DND-41 (cell line): ENCODE measurements around the gene MCRS1.

ENCODE experiments used
- ATAC-seq: fragments of 200-7000 bp; cut with Tn5 transposase; 3 replicates; pipeline ENCODE4 v1.9.1; 2021; ENCODE audit warnings: low read depth; ENCODE audit not compliant: insufficient read depth
- DNase-seq: peaks from one replicate; pipeline ENCODE4 v3.0.0-alpha.2; 2020
- H2AFZ ChIP-seq: 2 replicates; pipeline ENCODE4 v1.6.0; 2012; ENCODE audit warnings: low read depth, low read length
- H3K27ac ChIP-seq: 2 replicates; pipeline ENCODE4 v1.5.1; 2012; ENCODE audit warnings: low read length, inconsistent platforms
- H3K27me3 ChIP-seq: fragments of 200-600 bp; sonication (generic); 2 replicates; pipeline ENCODE4 v1.6.0; 2012; ENCODE audit warnings: low read length, mild to moderate bottlenecking, inconsistent platforms; ENCODE audit not compliant: insufficient read depth, poor library complexity
- H3K36me3 ChIP-seq: 2 replicates; pipeline ENCODE4 v1.5.1; 2012; ENCODE audit warnings: low read length, inconsistent platforms; ENCODE audit not compliant: insufficient read depth
- H3K4me1 ChIP-seq: 2 replicates; pipeline ENCODE4 v1.5.1; 2012; ENCODE audit warnings: mild to moderate bottlenecking, low read length; ENCODE audit not compliant: insufficient read depth
- H3K4me2 ChIP-seq: 2 replicates; pipeline ENCODE4 v1.6.0; 2012; ENCODE audit warnings: mild to moderate bottlenecking, moderate library complexity, low read length, inconsistent platforms; ENCODE audit not compliant: insufficient read depth
- H3K4me3 ChIP-seq, 2 experiments: fragments of 200-600 bp in 1 of 2; shearing (Covaris generic) in 1 of 2; 2 replicates each; pipeline ENCODE4 v1.5.1; 2012 to 2016; ENCODE audit warnings: inconsistent platforms in 2 of 2, low read length in 2 of 2, mild to moderate bottlenecking in 2 of 2, low read depth in 1 of 2, moderate library complexity in 1 of 2
- H3K79me2 ChIP-seq: 2 replicates; pipeline ENCODE4 v1.6.0; 2012; ENCODE audit warnings: low read length, inconsistent platforms; ENCODE audit not compliant: insufficient read depth
- H3K9ac ChIP-seq: 2 replicates; pipeline ENCODE4 v1.6.0; 2012; ENCODE audit warnings: low read depth, mild to moderate bottlenecking, inconsistent platforms, low read length, moderate library complexity
- H3K9me3 ChIP-seq: 2 replicates; pipeline ENCODE4 v1.5.1; 2012; ENCODE audit warnings: low read length, moderate library complexity, mild to moderate bottlenecking, inconsistent platforms; ENCODE audit not compliant: insufficient read depth, severe bottlenecking
- H4K20me1 ChIP-seq: 2 replicates; pipeline ENCODE4 v1.6.0; 2012; ENCODE audit warnings: low read length; ENCODE audit not compliant: insufficient read depth
- CTCF ChIP-seq: IDR thresholded peaks from 2 replicates; pipeline ENCODE4 v1.5.1; 2012; ENCODE audit warnings: borderline replicate concordance, low read length, moderate library complexity, mild to moderate bottlenecking; ENCODE audit not compliant: poor library complexity, severe bottlenecking; ENCODE audit errors: extremely low read depth
- EZH2 ChIP-seq: IDR thresholded peaks from 3 replicates; pipeline ENCODE4 v1.6.1; 2012; ENCODE audit warnings: borderline replicate concordance, low read depth, mild to moderate bottlenecking, moderate library complexity, low read length, inconsistent platforms; ENCODE audit not compliant: severe bottlenecking

The MCRS1 gene

GRCh38 chr12:49548481-49548821 is 19.5 kb downstream of the MCRS1 start:
- H3K4me1 ChIP-seq = no peaks in the 10 kb centered on the region
- ATAC-seq (no peak), DNase-seq (no peak)
- H3K9ac ChIP-seq = no peak overlapping the region
- no peaks in the 10 kb centered on the region for H3K9me3 ChIP-seq
- no peak overlapping the region for H3K4me2 ChIP-seq
- no peaks in the 10 kb centered on the region for H3K79me2 ChIP-seq
- TF ChIP-seq EZH2 (no peak), CTCF (no peak)
- H3K36me3 ChIP-seq = no peaks in the 10 kb centered on the region
- no peak overlapping the region for H2AFZ ChIP-seq
- no peak overlapping the region for H3K4me3 ChIP-seq
- no peaks in the 10 kb centered on the region for H4K20me1 ChIP-seq
- H3K27ac ChIP-seq = no peak overlapping the region
- H3K27me3 ChIP-seq = peaks cover 3% of the 10 kb centered on the region

- Histone ChIP-seq H2AFZ (no peak overlapping the region), H3K4me2 (no peak overlapping the region), H3K9me3 (no peaks in the 10 kb centered on the region), H3K36me3 (no peaks in the 10 kb centered on the region), H4K20me1 (no peaks in the 10 kb centered on the region), H3K4me3 (no peak overlapping the region), H3K79me2 (no peaks in the 10 kb centered on the region), H3K27ac (no peak overlapping the region), H3K9ac (no peak overlapping the region), H3K27me3 (peaks cover 3% of the 10 kb centered on the region), H3K4me1 (no peaks in the 10 kb centered on the region)
- TF ChIP-seq EZH2 (no peak), CTCF (no peak)
- DNase-seq (no peak), ATAC-seq (no peak)
Observed at GRCh38 chr12:49547090-49547690, 20.8 kb downstream of the MCRS1 start.

DNA sequence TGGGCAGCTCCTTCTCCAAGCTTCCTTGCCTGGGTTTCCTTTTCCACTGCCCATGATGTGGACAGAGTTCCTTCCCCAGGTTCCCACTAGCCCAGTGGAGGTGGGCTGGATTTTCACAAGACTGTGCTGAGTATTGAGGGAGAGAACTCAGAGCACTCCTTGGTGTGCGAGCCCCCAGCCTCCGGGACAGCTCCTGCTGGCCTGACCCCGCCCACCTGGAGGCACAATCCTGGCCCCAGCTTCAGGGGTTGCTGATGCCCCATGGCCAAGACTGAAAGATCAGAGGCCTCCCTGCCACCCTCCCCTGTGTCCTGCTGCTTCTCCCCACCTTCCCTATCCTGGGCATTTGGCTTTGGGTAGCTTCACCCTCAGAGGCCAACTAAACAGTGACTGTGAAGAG is 21.5 kb downstream of the MCRS1 start:
- ATAC-seq = no peak
- TF ChIP-seq EZH2 = no peak
- TF ChIP-seq CTCF = no peak
- H3K27me3 ChIP-seq = peaks cover 3% of the 10 kb centered on the region
- no peak for DNase-seq
- no peak overlapping the region for H2AFZ ChIP-seq
- no peak overlapping the region for H3K27ac ChIP-seq
- no peak overlapping the region for H3K4me2 ChIP-seq
- H3K36me3 ChIP-seq = no peaks in the 10 kb centered on the region
- no peaks in the 10 kb centered on the region for H3K79me2 ChIP-seq
- H3K4me1 ChIP-seq = no peaks in the 10 kb centered on the region
- H3K9ac ChIP-seq = no peak overlapping the region
- H4K20me1 ChIP-seq = no peaks in the 10 kb centered on the region
- H3K4me3 ChIP-seq = no peak overlapping the region
- no peaks in the 10 kb centered on the region for H3K9me3 ChIP-seq

DNA sequence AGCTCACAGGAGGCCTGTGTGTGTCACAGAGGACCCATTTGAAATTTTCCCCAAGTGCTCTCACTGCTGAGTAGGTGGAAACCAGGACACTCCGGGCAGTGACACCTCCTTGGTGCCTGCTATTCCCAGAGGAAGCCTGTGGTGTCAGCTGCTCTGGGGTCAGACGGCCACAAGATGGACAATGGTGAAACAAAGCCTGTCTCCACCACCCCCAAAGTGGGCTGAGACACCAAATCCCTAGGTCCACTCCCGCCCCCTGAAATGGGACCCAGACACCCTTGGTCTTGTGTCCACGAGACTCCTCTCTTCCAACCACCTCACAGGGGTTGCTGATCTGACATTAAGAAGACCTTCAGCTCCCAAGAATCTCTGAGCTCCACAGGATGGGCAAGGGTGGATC is 22.1 kb downstream of the MCRS1 start:
- H3K27ac ChIP-seq = no peak overlapping the region
- 0 out of 2 replicates have a peak, but pooled peaks cover 2% of the 10 kb centered on the region for H4K20me1 ChIP-seq
- H3K9ac ChIP-seq = no peak overlapping the region
- no peaks in the 10 kb centered on the region for H3K4me1 ChIP-seq
- H3K79me2 ChIP-seq = no peaks in the 10 kb centered on the region
- H3K36me3 ChIP-seq = no peaks in the 10 kb centered on the region
- ATAC-seq = no peak
- H3K9me3 ChIP-seq = no peaks in the 10 kb centered on the region
- no peak for TF ChIP-seq EZH2
- no peak for TF ChIP-seq CTCF
- H3K27me3 ChIP-seq = no peaks in the 10 kb centered on the region
- DNase-seq = no peak
- no peak overlapping the region for H3K4me2 ChIP-seq
- no peak overlapping the region for H3K4me3 ChIP-seq
- no peak overlapping the region for H2AFZ ChIP-seq
